AG08395 (cell line): ENCODE results near the gene MECR.

Source experiments
- DNase-seq: peaks from one replicate; pipeline ENCODE4 v3.0.0; 2012; ENCODE audit warnings: mixed read lengths, low spot score

Gene MECR

GRCh38 chr1:29202053-29202452, 28.7 kb downstream of the MECR start:
- DNase-seq: no peak

- no peak for DNase-seq
Observed at GRCh38 chr1:29201595-29202051, 29.1 kb downstream of the MECR start.

GRCh38 chr1:29200906-29201594, 29.7 kb downstream of the MECR start:
- no peak for DNase-seq

GRCh38 chr1:29197993-29198392, 32.7 kb downstream of the MECR start:
- DNase-seq: no peak

GRCh38 chr1:29197590-29197924, 33.2 kb downstream of the MECR start:
- DNase-seq: peak; percentile 27

GRCh38 chr1:29196863-29197589, 33.7 kb downstream of the MECR start:
- DNase-seq: peak; percentile 85

GRCh38 chr1:29195881-29196291, 34.8 kb downstream of the MECR start:
- no peak for DNase-seq

GRCh38 chr1:29193879-29194455, 36.8 kb downstream of the MECR start:
- DNase-seq: no peak

- no peak for DNase-seq
Observed at GRCh38 chr1:29190718-29191117, 40.0 kb downstream of the MECR start.

- DNase-seq: no peak
Observed at GRCh38 chr1:29186707-29187106, 44.0 kb downstream of the MECR start.

GRCh38 chr1:29186252-29186651, 44.5 kb downstream of the MECR start:
- DNase-seq: no peak

GRCh38 chr1:29183287-29183686, 47.4 kb downstream of the MECR start:
- DNase-seq: no peak

- DNase-seq: peak; percentile 99
Observed at GRCh38 chr1:29181413-29182225, 49.1 kb downstream of the MECR start, which contains the start of gene SRSF4. TSS of gene SRSF4 (minus strand) at chr1:29181900. CDS start at chr1:29181752, 148 bp downstream.

GRCh38 chr1:29180497-29181412, 50.0 kb downstream of the MECR start:
- DNase-seq: no peak

- no peak for DNase-seq
Observed at GRCh38 chr1:29179641-29180184, 51.0 kb downstream of the MECR start.

- no peak for DNase-seq
Observed at GRCh38 chr1:29177022-29177705, 53.6 kb downstream of the MECR start.

GRCh38 chr1:29176576-29176975, 54.2 kb downstream of the MECR start:
- peak; percentile 56 for DNase-seq

- DNase-seq: no peak
Observed at GRCh38 chr1:29172415-29172939, 58.3 kb downstream of the MECR start.

- DNase-seq: no peak
Observed at GRCh38 chr1:29171521-29171920, 59.2 kb downstream of the MECR start.

GRCh38 chr1:29171089-29171488, 59.6 kb downstream of the MECR start:
- DNase-seq: no peak
